Esophagus squamous epithelium (tissue), 4 donors: ENCODE measurements around the gene SLC39A13.

Experiments used
- POLR2A ChIP-seq, 4 donors: fragments of 450-650 bp; IDR thresholded peaks; one replicate each; pipeline ENCODE4 v1.6.1; 2017; ENCODE audit warnings: antibody characterized with exemption in 4 of 4, mild to moderate bottlenecking in 4 of 4, moderate library complexity in 3 of 4
- TF ChIP-seq, protein P1 (sequence below), 6 experiments: fragments of 450-650 bp in 4 of 6; fragments of 200-600 bp in 2 of 6; sonication (generic) in 2 of 6; IDR thresholded peaks; one replicate each; pipeline ENCODE4 v1.5.1; 2016 to 2019; ENCODE audit warnings: antibody characterized with exemption in 6 of 6, mild to moderate bottlenecking in 4 of 6, moderate library complexity in 4 of 6

- TF ChIP-seq, protein P1, sequence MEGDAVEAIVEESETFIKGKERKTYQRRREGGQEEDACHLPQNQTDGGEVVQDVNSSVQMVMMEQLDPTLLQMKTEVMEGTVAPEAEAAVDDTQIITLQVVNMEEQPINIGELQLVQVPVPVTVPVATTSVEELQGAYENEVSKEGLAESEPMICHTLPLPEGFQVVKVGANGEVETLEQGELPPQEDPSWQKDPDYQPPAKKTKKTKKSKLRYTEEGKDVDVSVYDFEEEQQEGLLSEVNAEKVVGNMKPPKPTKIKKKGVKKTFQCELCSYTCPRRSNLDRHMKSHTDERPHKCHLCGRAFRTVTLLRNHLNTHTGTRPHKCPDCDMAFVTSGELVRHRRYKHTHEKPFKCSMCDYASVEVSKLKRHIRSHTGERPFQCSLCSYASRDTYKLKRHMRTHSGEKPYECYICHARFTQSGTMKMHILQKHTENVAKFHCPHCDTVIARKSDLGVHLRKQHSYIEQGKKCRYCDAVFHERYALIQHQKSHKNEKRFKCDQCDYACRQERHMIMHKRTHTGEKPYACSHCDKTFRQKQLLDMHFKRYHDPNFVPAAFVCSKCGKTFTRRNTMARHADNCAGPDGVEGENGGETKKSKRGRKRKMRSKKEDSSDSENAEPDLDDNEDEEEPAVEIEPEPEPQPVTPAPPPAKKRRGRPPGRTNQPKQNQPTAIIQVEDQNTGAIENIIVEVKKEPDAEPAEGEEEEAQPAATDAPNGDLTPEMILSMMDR (IDR thresholded peaks at IDR 0.05) = no peak
- no peak for TF ChIP-seq POLR2A (IDR thresholded peaks at IDR 0.05)
Measured at GRCh38 chr11:47361419-47361818, 47.0 kb upstream of the SLC39A13 start.
